SK-N-SH (cell line): ENCODE results near the gene LCN6. TPM values are rescaled to one million over a fixed set of nuclear protein-coding genes. Genes with fewer than 3 reads are reported as not detected.

Experiments used
- CTCF ChIA-PET: fragments of 300-600, 350-600 bp; formaldehyde crosslinking; extraction: SDS; loops from one replicate; lab custom pipeline; 2021; lab: Yijun Ruan, JAX
- POLR2A ChIA-PET: fragments of 350-600 bp; sonication (Branson Sonifier 250); formaldehyde crosslinking; extraction: SDS; loops from one replicate; lab custom pipeline; 2020; ENCODE audit warnings: antibody characterized with exemption, inconsistent platforms; lab: Yijun Ruan, JAX
- DNase-seq: peaks from one replicate; pipeline ENCODE4 v3.0.0; 2012
- H2AFZ ChIP-seq: fragments of 200-600 bp; sonication (generic); 2 replicates; pipeline ENCODE4 v1.8.1; 2016; ENCODE audit warnings: antibody characterized with exemption, mild to moderate bottlenecking, low read depth
- H3F3A ChIP-seq: fragments of 200-600 bp; sonication (generic); replicated peaks from 2 replicates; pipeline ENCODE3; 2016; ENCODE audit warnings: antibody characterized with exemption, mild to moderate bottlenecking; ENCODE audit not compliant: insufficient read depth
- H3K27ac ChIP-seq, 2 experiments: fragments of 200-500 bp in 1 of 2; fragments of 200-600 bp in 1 of 2; sonication (Bioruptor generic) in 1 of 2; sonication (generic), shearing (Covaris generic) in 1 of 2; 2 replicates each; pipeline versions ENCODE4 v1.5.1 to v1.6.1; 2014 to 2016; ENCODE audit warnings: low read depth in 2 of 2, inconsistent platforms in 1 of 2, low read length in 1 of 2, mild to moderate bottlenecking in 1 of 2, mixed read lengths in 1 of 2
- H3K27me3 ChIP-seq: fragments of 200-600 bp; sonication (generic), shearing (Covaris generic); 2 replicates; pipeline ENCODE4 v1.6.1; 2016; ENCODE audit warnings: mixed run types; ENCODE audit not compliant: insufficient read depth
- H3K36me3 ChIP-seq, 2 experiments: fragments of 200-500 bp in 1 of 2; fragments of 200-600 bp in 1 of 2; sonication (Bioruptor generic) in 1 of 2; sonication (generic) in 1 of 2; replicated peaks in 1 of 2; 2 replicates each; pipeline versions ENCODE3 to v1.5.1; 2014 to 2016; ENCODE audit warnings: low read length in 1 of 2, mild to moderate bottlenecking in 1 of 2; ENCODE audit not compliant: insufficient read depth in 2 of 2, control insufficient read depth in 1 of 2
- H3K4me1 ChIP-seq, 2 experiments: fragments of 200-500 bp in 1 of 2; fragments of 200-600 bp in 1 of 2; sonication (Bioruptor generic) in 1 of 2; sonication (generic), shearing (Covaris generic) in 1 of 2; 2 replicates each; pipeline versions ENCODE4 v1.5.1 to v1.6.1; 2014 to 2016; ENCODE audit warnings: low read depth in 1 of 2, low read length in 1 of 2, mixed run types in 1 of 2; ENCODE audit not compliant: insufficient read depth in 2 of 2, control insufficient read depth in 1 of 2
- H3K4me2 ChIP-seq: fragments of 200-600 bp; sonication (generic), shearing (Covaris generic); 2 replicates; pipeline ENCODE4 v1.6.1; 2017; ENCODE audit warnings: mixed run types
- H3K4me3 ChIP-seq, 2 experiments: fragments of 200-500 bp in 1 of 2; fragments of 200-600 bp in 1 of 2; sonication (Bioruptor generic) in 1 of 2; sonication (generic), shearing (Covaris generic) in 1 of 2; 2 replicates each; pipeline versions ENCODE4 v1.5.1 to v1.8.1; 2014 to 2016; ENCODE audit warnings: low read depth in 2 of 2, inconsistent platforms in 1 of 2, low read length in 1 of 2, mild to moderate bottlenecking in 1 of 2, mixed read lengths in 1 of 2, moderate library complexity in 1 of 2
- H3K79me2 ChIP-seq: fragments of 200-600 bp; sonication (generic); 2 replicates; pipeline ENCODE4 v1.8.1; 2017; ENCODE audit warnings: mild to moderate bottlenecking; ENCODE audit not compliant: insufficient read depth
- H3K9ac ChIP-seq: fragments of 200-600 bp; sonication (generic); 2 replicates; pipeline ENCODE4 v1.6.1; 2017; ENCODE audit warnings: mixed run types
- H3K9me2 ChIP-seq: fragments of 200-600 bp; sonication (generic); 2 replicates; pipeline ENCODE4 v1.6.1; 2017; ENCODE audit warnings: mixed run types
- H3K9me3 ChIP-seq: fragments of 200-600 bp; sonication (generic); 2 replicates; pipeline ENCODE4 v1.6.1; 2017; ENCODE audit warnings: mixed run types, mild to moderate bottlenecking, moderate library complexity
- H4K20me1 ChIP-seq: fragments of 200-600 bp; sonication (generic); 2 replicates; pipeline ENCODE4 v1.6.1; 2017; ENCODE audit warnings: mild to moderate bottlenecking, mixed run types; ENCODE audit not compliant: insufficient read depth
- CHD2 ChIP-seq: fragments of 150-350 bp; IDR thresholded peaks from 2 replicates; pipeline ENCODE4 v1.6.1; 2018; ENCODE audit warnings: low read length; ENCODE audit not compliant: partially characterized antibody
- CTCF ChIP-seq: fragments of 200-600 bp; sonication (generic); IDR thresholded peaks from 2 replicates; pipeline ENCODE4 v1.6.1; 2017; ENCODE audit warnings: antibody characterized with exemption, mild to moderate bottlenecking, moderate library complexity
- ELF1 ChIP-seq: IDR thresholded peaks from 2 replicates; pipeline ENCODE4 v1.4.0; 2012
- EP300 ChIP-seq, 2 experiments: IDR thresholded peaks; 2 replicates each; pipeline versions ENCODE4 v1.4.0 to v1.6.1; 2012; ENCODE audit warnings: borderline replicate concordance in 1 of 2, low read depth in 1 of 2, low read length in 1 of 2
- FOSL2 ChIP-seq: IDR thresholded peaks from 2 replicates; pipeline ENCODE4 v1.4.0; 2012; ENCODE audit warnings: low read depth, mild to moderate bottlenecking, moderate library complexity, borderline replicate concordance
- FOXJ3 ChIP-seq: sonication (generic); formaldehyde crosslinking; IDR thresholded peaks from 2 replicates; pipeline ENCODE4 v1.5.1; 2020; ENCODE audit warnings: mild to moderate bottlenecking, missing genetic modification reagents
- GABPA ChIP-seq: IDR thresholded peaks from 2 replicates; pipeline ENCODE4 v1.4.0; 2012; ENCODE audit warnings: low read depth, mild to moderate bottlenecking
- IRF3 ChIP-seq: fragments of 150-350 bp; IDR thresholded peaks from 2 replicates; pipeline ENCODE4 v1.6.1; 2016; ENCODE audit warnings: mild to moderate bottlenecking, low read depth, low read length
- JUND ChIP-seq: IDR thresholded peaks from 2 replicates; pipeline ENCODE4 v1.4.0; 2012
- MEF2A ChIP-seq: IDR thresholded peaks from 2 replicates; pipeline ENCODE4 v1.4.0; 2012; ENCODE audit warnings: low read depth, borderline replicate concordance
- NRF1 ChIP-seq: IDR thresholded peaks from 2 replicates; pipeline ENCODE4 v1.6.1; 2012; ENCODE audit warnings: low read depth, mild to moderate bottlenecking, low read length
- RCOR1 ChIP-seq: fragments of 150-350 bp; IDR thresholded peaks from 2 replicates; pipeline ENCODE4 v1.6.1; 2017; ENCODE audit warnings: antibody characterized with exemption, low read length
- REST ChIP-seq: IDR thresholded peaks from 2 replicates; pipeline ENCODE4 v1.6.1; 2012; ENCODE audit warnings: mild to moderate bottlenecking, low read depth, low read length, moderate library complexity
- RFX5 ChIP-seq: IDR thresholded peaks from 2 replicates; pipeline ENCODE4 v1.6.1; 2012; ENCODE audit warnings: mild to moderate bottlenecking, improper control_type of control experiment, low read length
- TCF12 ChIP-seq: IDR thresholded peaks from 2 replicates; pipeline ENCODE4 v1.4.0; 2012
- TEAD4 ChIP-seq: IDR thresholded peaks from 2 replicates; pipeline ENCODE4 v1.4.0; 2012; ENCODE audit warnings: mild to moderate bottlenecking, borderline replicate concordance; ENCODE audit not compliant: insufficient read depth
- WGBS: methylation state at CpG from one replicate; pipeline ENCODE4 v1.1.6; 2017; ENCODE audit warnings: low lambda C conversion rate; 5-methylcytosine and 5-hydroxymethylcytosine counted together
- polyA plus RNA-seq, 3 experiments: library from polyadenylated mRNA; depleted of rRNA; stranded (reverse); fragments of >200 nt; gene quantifications; 2 replicates each; pipeline ENCODE4 v1.2.3, GENCODE V29; 2012

Gene LCN6
- polyA plus RNA-seq, 1 of the 3 experiments (the other 2 are of a cell fraction): not detected

GRCh38 chr9:136782452-136782851 is 34.1 kb upstream of the LCN6 start (continued):
- TF ChIP-seq EP300 (IDR thresholded peaks at IDR 0.05; ENCODE audit: borderline replicate concordance in 1 of 2, low read depth in 1 of 2, low read length in 1 of 2) (no peak), RFX5 (no peak), FOXJ3 (CRISPR knock-in tag) (no peak), REST (no peak), CTCF (no peak)
- TF ChIP-seq, all 33 proteins: peak for 0

GRCh38 chr9:136779808-136780207 is 31.5 kb upstream of the LCN6 start:
- H4K20me1 ChIP-seq: no peaks in the 10 kb centered on the region
- H3K27ac ChIP-seq: no peak overlapping the region
- POLR2A ChIA-PET: interaction anchor here (0.6 kb wide), 1 partner anchor 12 kb away, joined by 3 read pairs; no protein-coding TSS in a partner anchor
- TF ChIP-seq IRF3 (no peak), RCOR1 (no peak), JUND (no peak), TEAD4 (no peak), GABPA (no peak), MEF2A (no peak), FOSL2 (no peak), CHD2 (no peak), ELF1 (no peak), TCF12 (no peak), CTCF (no peak; the same call in 1 of the 2 replicates), REST (no peak), NRF1 (no peak)

More at GRCh38 chr9:136779808-136780207, 31.5 kb upstream of the LCN6 start:
- Histone ChIP-seq H3K9ac (no peak overlapping the region), H3K9me2 (no peaks in the 10 kb centered on the region), H3K4me2 (no peak overlapping the region), H2AFZ (no peak overlapping the region), H3K36me3 (no peaks in the 10 kb centered on the region), H3K27me3 (peaks cover 42% of the 10 kb centered on the region), H3K4me3 (no peak overlapping the region), H3K9me3 (no peaks in the 10 kb centered on the region), H3K4me1 (no peaks in the 10 kb centered on the region; a peak in 1 of 4 replicates), H3F3A (peaks cover 8% of the 10 kb centered on the region), H3K79me2 (no peaks in the 10 kb centered on the region)
- DNase-seq: no peak
- 46% methylated on average over 5 of the region's 5 CpGs for WGBS
- CTCF ChIA-PET: interaction anchor here (0.7 to 8.8 kb wide), 5 partner anchors 7 to 632 kb away, joined by 3 to 57 read pairs (median 4); no protein-coding TSS in a partner anchor
